ENCODE results near the gene PTPDC1.

Gene PTPDC1

DNA sequence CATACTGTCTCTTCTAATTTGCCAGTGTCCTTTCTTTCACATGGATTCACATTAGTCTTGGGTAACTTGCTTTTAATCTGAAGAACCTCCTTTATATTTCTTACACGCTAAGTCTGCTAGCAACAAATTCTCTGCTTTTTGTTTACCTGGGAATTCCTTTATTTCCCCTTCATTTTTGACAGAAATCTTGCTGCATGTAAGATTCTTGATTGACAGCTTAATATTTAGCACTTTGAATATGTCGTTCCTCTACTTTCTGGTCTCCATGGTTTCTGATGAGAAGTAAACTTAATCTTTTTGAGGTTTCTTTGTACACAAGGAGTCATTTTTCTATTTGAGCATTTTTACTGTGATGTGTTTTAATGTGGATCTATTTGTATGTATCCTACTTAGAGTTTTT, 6.2 kb upstream of the PTPDC1 start:
- TF ChIP-seq, protein P1, sequence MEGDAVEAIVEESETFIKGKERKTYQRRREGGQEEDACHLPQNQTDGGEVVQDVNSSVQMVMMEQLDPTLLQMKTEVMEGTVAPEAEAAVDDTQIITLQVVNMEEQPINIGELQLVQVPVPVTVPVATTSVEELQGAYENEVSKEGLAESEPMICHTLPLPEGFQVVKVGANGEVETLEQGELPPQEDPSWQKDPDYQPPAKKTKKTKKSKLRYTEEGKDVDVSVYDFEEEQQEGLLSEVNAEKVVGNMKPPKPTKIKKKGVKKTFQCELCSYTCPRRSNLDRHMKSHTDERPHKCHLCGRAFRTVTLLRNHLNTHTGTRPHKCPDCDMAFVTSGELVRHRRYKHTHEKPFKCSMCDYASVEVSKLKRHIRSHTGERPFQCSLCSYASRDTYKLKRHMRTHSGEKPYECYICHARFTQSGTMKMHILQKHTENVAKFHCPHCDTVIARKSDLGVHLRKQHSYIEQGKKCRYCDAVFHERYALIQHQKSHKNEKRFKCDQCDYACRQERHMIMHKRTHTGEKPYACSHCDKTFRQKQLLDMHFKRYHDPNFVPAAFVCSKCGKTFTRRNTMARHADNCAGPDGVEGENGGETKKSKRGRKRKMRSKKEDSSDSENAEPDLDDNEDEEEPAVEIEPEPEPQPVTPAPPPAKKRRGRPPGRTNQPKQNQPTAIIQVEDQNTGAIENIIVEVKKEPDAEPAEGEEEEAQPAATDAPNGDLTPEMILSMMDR (IDR thresholded peaks at IDR 0.05): no peak
- no peaks in the 10 kb centered on the region for H3K36me3 ChIP-seq
- H3K27me3 ChIP-seq: no peaks in the 10 kb centered on the region
- H3K4me3 ChIP-seq (ENCODE audit: low read depth in 1 of 2, low read length in 1 of 2): no peak overlapping the region
- H3K9me3 ChIP-seq: no peaks in the 10 kb centered on the region
- H3K27ac ChIP-seq: no peak overlapping the region
- H3K4me1 ChIP-seq (ENCODE audit: control insufficient read depth in 1 of 2, insufficient read depth in 1 of 2, low read depth in 1 of 2, low read length in 1 of 2): no peaks in the 10 kb centered on the region

DNA sequence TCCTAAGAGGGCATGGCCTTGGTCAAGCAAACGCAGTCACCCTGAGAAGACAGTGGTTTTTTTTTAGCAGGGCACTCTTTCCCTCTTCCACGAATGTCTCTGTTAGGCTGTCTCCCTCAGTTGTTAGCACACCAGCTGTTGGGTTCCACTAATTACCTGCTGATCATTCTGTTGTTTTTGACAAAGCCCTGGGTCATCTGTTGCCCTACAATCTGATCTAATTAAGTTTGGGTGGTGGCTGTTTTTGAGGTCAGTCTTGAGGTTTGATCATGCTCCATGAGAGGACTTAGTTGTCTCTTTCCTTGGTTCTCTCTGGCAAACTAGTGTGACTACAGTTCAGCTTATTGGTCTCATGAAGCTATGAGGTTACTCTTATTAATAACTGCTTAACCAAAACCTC, 5.0 kb upstream of the PTPDC1 start:
- no peak overlapping the region for H3K4me3 ChIP-seq (ENCODE audit: low read depth in 1 of 2, low read length in 1 of 2)
- no peak overlapping the region for H3K27ac ChIP-seq
- no peaks in the 10 kb centered on the region for H3K4me1 ChIP-seq (ENCODE audit: control insufficient read depth in 1 of 2, insufficient read depth in 1 of 2, low read depth in 1 of 2, low read length in 1 of 2)
- TF ChIP-seq, protein P1 (IDR thresholded peaks at IDR 0.05): no peak
- no peaks in the 10 kb centered on the region for H3K36me3 ChIP-seq
- H3K27me3 ChIP-seq: no peaks in the 10 kb centered on the region
- H3K9me3 ChIP-seq: no peaks in the 10 kb centered on the region

DNA sequence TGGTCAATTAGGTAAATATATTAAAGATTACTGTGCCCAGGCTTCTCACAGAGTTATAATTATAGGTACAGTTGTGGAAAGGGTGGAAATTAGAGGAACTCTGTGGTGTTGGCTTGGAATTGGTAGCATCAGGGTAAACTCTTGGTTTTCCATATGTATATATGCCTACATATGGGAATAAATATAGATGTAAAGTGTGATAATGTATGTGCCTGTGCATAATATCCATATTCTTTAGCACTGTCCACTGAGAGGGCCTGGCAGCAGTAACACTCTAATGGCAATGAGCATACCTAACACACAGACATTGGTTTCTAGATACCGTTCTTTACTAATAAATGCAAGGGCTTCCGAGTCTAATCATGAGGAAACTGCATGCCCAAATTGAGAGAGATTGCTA, 4.0 kb upstream of the PTPDC1 start:
- no peaks in the 10 kb centered on the region for H3K4me1 ChIP-seq (ENCODE audit: control insufficient read depth in 1 of 2, insufficient read depth in 1 of 2, low read depth in 1 of 2, low read length in 1 of 2)
- no peak overlapping the region for H3K4me3 ChIP-seq (ENCODE audit: low read depth in 1 of 2, low read length in 1 of 2)
- H3K36me3 ChIP-seq: no peaks in the 10 kb centered on the region
- no peaks in the 10 kb centered on the region for H3K27me3 ChIP-seq
- no peak overlapping the region for H3K27ac ChIP-seq
- TF ChIP-seq, protein P1 (IDR thresholded peaks at IDR 0.05): no peak
- H3K9me3 ChIP-seq: no peaks in the 10 kb centered on the region

DNA sequence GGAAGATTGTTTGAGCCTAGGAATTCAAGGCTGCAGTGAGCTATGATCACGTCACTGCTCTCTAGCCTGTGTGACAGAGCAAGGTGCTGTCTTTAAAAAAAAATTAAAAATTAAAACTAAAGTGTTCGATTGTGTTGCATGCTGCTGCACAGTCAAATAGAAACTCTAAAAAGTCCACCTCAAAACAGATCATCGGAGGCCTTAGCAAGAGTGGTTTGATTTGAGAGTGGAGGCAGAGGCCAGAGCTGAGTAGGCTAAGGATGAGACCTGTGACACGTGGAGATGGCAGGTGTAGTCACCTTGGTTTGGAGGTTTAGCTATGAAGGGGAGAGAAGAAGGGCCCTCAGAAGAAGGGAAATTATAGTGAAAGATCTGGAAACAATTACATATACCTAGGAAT, 2.8 kb upstream of the PTPDC1 start:
- H3K27ac ChIP-seq: no peak overlapping the region
- no peaks in the 10 kb centered on the region for H3K4me1 ChIP-seq (ENCODE audit: control insufficient read depth in 1 of 2, insufficient read depth in 1 of 2, low read depth in 1 of 2, low read length in 1 of 2)
- no peaks in the 10 kb centered on the region for H3K27me3 ChIP-seq
- H3K9me3 ChIP-seq: no peaks in the 10 kb centered on the region
- TF ChIP-seq, protein P1 (IDR thresholded peaks at IDR 0.05): no peak
- no peak overlapping the region for H3K4me3 ChIP-seq (ENCODE audit: low read depth in 1 of 2, low read length in 1 of 2)
- no peaks in the 10 kb centered on the region for H3K36me3 ChIP-seq

DNA sequence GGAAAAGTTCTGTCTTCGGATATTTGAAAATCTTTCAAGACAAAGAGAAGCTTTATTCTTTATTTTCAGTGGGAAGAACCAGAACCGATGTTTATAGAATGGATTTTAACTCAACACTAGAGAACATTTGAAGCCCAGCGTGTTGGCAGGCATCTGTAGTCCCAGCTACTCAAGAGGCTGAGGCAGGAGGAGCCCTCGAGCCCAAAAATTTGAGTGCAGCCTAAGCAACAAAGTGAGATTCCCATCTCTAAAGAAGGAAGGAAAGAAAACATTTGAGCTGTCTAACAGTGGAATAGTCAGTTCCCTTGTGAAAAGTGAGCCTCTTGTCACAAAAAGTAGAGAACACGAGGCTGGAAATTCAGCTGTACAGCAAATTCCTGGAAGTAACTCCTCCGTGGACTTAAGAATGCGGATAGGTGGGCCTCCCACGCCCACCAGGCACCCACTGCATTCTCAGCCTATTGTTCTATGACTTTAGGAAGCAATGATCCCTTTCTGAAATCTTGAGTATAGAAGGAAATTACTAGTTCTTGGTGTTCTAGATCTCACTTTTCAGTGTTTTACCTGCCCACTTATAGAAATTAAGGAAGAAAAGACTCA, 2.3 kb upstream of the PTPDC1 start:
- H3K27me3 ChIP-seq: no peaks in the 10 kb centered on the region
- no peak overlapping the region for H3K4me3 ChIP-seq (ENCODE audit: low read depth in 1 of 2, low read length in 1 of 2)
- H3K9me3 ChIP-seq: no peaks in the 10 kb centered on the region
- H3K4me1 ChIP-seq (ENCODE audit: control insufficient read depth in 1 of 2, insufficient read depth in 1 of 2, low read depth in 1 of 2, low read length in 1 of 2): no peaks in the 10 kb centered on the region
- TF ChIP-seq, protein P1 (IDR thresholded peaks at IDR 0.05): no peak
- no peak overlapping the region for H3K27ac ChIP-seq
- no peaks in the 10 kb centered on the region for H3K36me3 ChIP-seq

DNA sequence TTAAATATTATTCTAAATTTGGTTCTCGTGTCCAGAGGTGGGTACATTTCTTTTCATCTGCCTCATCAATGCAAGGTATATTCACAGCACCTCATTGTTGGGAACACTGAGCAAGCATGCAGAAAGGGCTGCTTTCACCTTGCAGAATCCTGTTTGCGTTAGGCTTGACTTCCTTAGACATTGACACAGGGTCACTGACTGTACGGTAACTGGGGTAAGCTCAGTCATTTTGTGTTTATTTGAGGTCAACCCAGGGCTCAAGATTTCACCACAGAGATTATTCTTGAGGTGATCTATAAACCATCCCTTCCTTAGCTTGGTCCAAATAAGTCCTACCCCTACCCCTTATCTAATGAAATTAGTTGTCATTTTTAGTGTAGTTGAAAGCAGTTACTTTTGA, 1.7 kb upstream of the PTPDC1 start:
- H3K9me3 ChIP-seq: no peaks in the 10 kb centered on the region
- no peak overlapping the region for H3K4me3 ChIP-seq (ENCODE audit: low read depth in 1 of 2, low read length in 1 of 2)
- H3K4me1 ChIP-seq (ENCODE audit: control insufficient read depth in 1 of 2, insufficient read depth in 1 of 2, low read depth in 1 of 2, low read length in 1 of 2): no peaks in the 10 kb centered on the region
- no peak overlapping the region for H3K27ac ChIP-seq
- no peaks in the 10 kb centered on the region for H3K27me3 ChIP-seq
- TF ChIP-seq, protein P1 (IDR thresholded peaks at IDR 0.05): no peak
- no peaks in the 10 kb centered on the region for H3K36me3 ChIP-seq

All from neutrophil (primary cell).